GM18502 (cell line): Measurements from ENCODE around the gene ZDHHC22.

Experiments used
- ATAC-seq: cut with Tn5 transposase; IDR thresholded peaks from one replicate; pipeline ENCODE4 v1.9.1; 2021; ENCODE audit warnings: mild to moderate bottlenecking; ENCODE audit not compliant: unreplicated experiment, poor library complexity

ZDHHC22 gene

GRCh38 chr14:77158175-77158881 is 16.7 kb upstream of the ZDHHC22 start:
- ATAC-seq, result no peak

DNA sequence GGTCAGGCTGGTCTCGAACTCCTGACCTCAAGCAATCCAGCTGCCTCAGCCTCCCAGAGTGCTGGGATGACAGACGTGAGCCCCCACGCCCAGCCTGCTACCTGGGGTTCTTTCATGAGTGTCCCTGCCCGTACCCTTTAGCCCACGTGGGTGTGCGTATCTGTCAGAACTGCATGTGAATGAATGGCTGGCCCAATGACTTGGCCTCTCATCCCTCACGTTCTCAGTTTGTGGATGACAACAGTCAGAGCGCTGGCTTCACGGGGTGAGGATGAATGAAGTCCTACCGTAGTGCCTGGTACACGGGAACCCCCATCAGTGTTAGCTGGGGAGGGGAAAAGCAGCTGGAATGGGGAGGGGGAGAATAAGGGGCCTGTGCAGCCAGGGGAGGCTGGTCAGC is 16.1 kb upstream of the ZDHHC22 start:
- no peak for ATAC-seq

GRCh38 chr14:77155083-77155482 is 13.5 kb upstream of the ZDHHC22 start:
- ATAC-seq, result no peak

- ATAC-seq, result no peak
These were observed 12.8 kb upstream of the ZDHHC22 start for GRCh38 chr14:77154421-77154820.

DNA sequence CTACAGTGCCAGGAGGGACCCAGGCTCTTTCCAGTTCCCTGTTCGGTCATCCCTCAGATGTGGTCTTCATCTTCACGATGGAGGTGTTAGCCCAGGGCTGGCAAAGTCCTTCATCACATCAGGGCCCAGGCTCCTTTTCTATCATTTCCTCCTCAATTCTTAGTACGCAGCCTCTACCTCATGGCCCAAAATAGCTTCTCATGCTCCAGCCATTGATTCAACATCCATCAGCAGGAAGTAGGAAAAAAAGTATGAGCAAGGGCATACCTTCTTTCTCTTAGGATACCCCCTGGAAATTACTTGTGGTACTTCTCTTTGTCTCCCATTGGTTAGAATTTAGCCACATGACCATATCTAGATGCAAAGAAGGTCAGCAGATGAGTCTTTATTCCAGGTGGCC is 12.2 kb upstream of the ZDHHC22 start:
- ATAC-seq, result no peak

GRCh38 chr14:77151918-77152588 is 10.5 kb upstream of the ZDHHC22 start:
- ATAC-seq, result no peak

- no peak for ATAC-seq
These were observed 9.7 kb upstream of the ZDHHC22 start for GRCh38 chr14:77151245-77151644.

GRCh38 chr14:77148510-77149231 is 7.1 kb upstream of the ZDHHC22 start:
- no peak for ATAC-seq

GRCh38 chr14:77145975-77146740 is 4.6 kb upstream of the ZDHHC22 start:
- no peak for ATAC-seq

DNA sequence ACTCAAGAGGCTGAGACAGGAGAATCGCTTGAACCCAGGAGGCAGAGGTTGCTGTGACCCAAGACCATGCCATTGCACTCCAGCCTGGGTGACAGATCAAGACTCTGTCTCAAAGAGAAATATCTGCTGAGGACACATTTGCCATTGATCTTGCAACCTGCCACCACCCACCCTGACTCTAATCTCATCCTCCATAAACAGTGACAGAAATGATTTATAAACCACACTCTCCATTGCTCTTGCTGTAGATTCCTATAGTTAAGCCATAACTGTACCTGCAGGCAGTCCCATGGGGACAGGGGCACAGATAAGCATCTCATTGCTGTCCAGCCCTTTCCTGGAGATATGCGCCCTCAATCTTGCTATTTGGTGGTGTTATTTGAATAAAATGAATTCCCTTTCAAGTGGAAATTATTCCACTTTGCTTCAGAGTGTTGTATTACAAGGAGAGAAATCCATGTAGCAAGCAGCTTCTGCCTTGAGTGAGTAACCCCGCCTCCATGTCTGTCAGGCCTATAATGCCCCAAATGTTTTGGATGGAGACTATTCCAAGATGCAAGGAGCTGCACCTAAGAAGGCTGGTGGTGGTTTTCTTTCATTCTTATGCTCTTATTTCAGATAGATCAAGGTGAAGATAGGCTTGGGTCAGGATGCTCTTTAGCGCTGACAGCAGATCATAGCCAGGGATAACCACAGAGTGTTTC is 3.0 kb upstream of the ZDHHC22 start:
- no peak for ATAC-seq

DNA sequence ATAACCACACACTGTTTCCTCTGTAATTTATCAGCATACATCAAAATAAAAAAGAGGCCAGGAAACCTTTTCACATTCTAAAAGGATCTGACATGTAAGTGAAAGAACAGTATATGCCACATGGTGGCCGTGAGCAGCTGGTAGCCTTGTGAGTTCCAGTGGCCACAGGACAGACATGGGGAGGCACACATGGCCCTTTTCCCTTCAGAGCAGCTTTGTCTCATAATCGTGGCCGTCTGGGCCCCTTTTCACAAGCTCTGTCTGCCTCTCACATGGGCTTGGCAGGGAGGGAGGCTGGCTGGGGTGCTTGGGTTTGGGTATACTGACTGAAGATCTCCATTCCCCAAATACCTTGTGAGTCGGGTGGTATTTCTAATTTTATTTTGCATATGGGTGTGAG is 1.5 kb upstream of the ZDHHC22 start:
- no peak for ATAC-seq

GRCh38 chr14:77142005-77142800 is 612 bp upstream of the ZDHHC22 start:
- ATAC-seq, result no peak

GRCh38 chr14:77140359-77141213 is 1.0 kb downstream of the ZDHHC22 start:
- ATAC-seq, result no peak

- ATAC-seq, result no peak
These were observed 1.8 kb downstream of the ZDHHC22 start for GRCh38 chr14:77139540-77140358.

DNA sequence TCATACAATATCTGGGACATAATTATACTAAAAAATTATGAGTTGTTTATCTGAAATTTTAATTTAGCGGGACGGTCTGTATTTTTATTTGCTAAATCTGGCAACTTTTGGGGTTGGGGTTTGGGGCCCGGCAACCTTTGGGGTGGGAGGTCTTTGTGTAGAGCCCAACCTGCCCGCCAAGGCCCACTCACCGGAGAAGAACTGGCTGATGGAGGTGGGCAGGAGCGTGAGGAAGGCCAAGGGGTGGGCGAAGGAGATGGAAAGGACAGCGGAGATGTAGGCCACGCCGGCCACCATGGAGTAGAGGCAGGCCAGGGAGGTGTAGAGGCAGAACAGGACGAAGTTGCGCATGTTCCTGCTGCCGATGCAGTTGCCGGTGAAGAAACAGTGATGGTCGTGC is 2.6 kb downstream of the ZDHHC22 start:
- no peak for ATAC-seq

GRCh38 chr14:77133720-77134338 is 7.8 kb downstream of the ZDHHC22 start:
- peak; percentile 72 for ATAC-seq

GRCh38 chr14:77131871-77132486 is 9.6 kb downstream of the ZDHHC22 start:
- no peak for ATAC-seq
